HEK293 (cell line): ENCODE measurements around the gene CWC25.

Experiments used
- CTCF ChIA-PET: fragments of 350-600 bp; formaldehyde crosslinking; extraction: SDS; loops from one replicate; lab custom pipeline; 2021; ENCODE audit warnings: antibody characterized with exemption; lab: Yijun Ruan, JAX
- POLR2A ChIA-PET: fragments of 300-600 bp; formaldehyde crosslinking; extraction: SDS; loops from one replicate; lab custom pipeline; 2020; ENCODE audit warnings: antibody characterized with exemption, inconsistent platforms; lab: Yijun Ruan, JAX
- H3K27ac ChIP-seq: fragments of 200-500 bp; sonication (Bioruptor generic); 2 replicates; pipeline ENCODE4 v1.5.1; 2014; ENCODE audit warnings: low read depth, low read length, control low read depth, inconsistent platforms; ENCODE audit errors: extremely low read depth
- H3K36me3 ChIP-seq, 2 experiments: fragments of 200-500 bp in 1 of 2; sonication (Bioruptor generic) in 1 of 2; 1 replicate in 1 of 2; 2 replicates in 1 of 2; pipeline ENCODE4 v1.5.1; 2014 to 2017; ENCODE audit warnings: inconsistent platforms in 2 of 2, low read length in 2 of 2; ENCODE audit not compliant: control insufficient read depth in 2 of 2, insufficient read depth in 1 of 2
- H3K4me1 ChIP-seq: fragments of 200-500 bp; sonication (Bioruptor generic); 2 replicates; pipeline ENCODE4 v1.5.1; 2014; ENCODE audit warnings: mild to moderate bottlenecking, low read length, inconsistent platforms; ENCODE audit not compliant: control insufficient read depth, insufficient read depth
- H3K4me3 ChIP-seq: 2 replicates; pipeline ENCODE4 v1.5.1; 2011; ENCODE audit warnings: low read depth, mild to moderate bottlenecking, control low read depth, low read length, moderate library complexity
- H3K9me3 ChIP-seq: fragments of 200-500 bp; sonication (Bioruptor generic); 2 replicates; pipeline ENCODE4 v1.5.1; 2014; ENCODE audit warnings: low read depth, low read length, inconsistent platforms; ENCODE audit not compliant: control insufficient read depth, insufficient read depth
- HOXD13 ChIP-seq: sonication (generic); formaldehyde crosslinking; IDR thresholded peaks from 2 replicates; pipeline ENCODE4 v1.8.0; 2022; ENCODE audit warnings: missing genetic modification reagents, borderline replicate concordance
- KLF10 ChIP-seq: fragments of 450-650 bp; IDR thresholded peaks from 2 replicates; pipeline ENCODE4 v1.5.1; 2018; ENCODE audit warnings: missing biosample characterization, mild to moderate bottlenecking, missing genetic modification characterization
- KLF8 ChIP-seq: fragments of 450-650 bp; formaldehyde crosslinking; IDR thresholded peaks from 2 replicates; pipeline ENCODE4 v1.5.1; 2016; ENCODE audit warnings: missing biosample characterization, missing genetic modification characterization
- PRDM1 ChIP-seq: fragments of 450-650 bp; formaldehyde crosslinking; IDR thresholded peaks from 2 replicates; pipeline ENCODE4; 2016; ENCODE audit warnings: missing biosample characterization, missing genetic modification characterization
- PRDM4 ChIP-seq: fragments of 450-650 bp; formaldehyde crosslinking; IDR thresholded peaks from 2 replicates; pipeline ENCODE4 v1.5.1; 2017; ENCODE audit warnings: missing biosample characterization, missing genetic modification characterization
- SCRT1 ChIP-seq: fragments of 450-650 bp; formaldehyde crosslinking; IDR thresholded peaks from 2 replicates; pipeline ENCODE4 v1.5.1; 2016; ENCODE audit warnings: missing biosample characterization, missing genetic modification characterization, borderline replicate concordance
- SCRT2 ChIP-seq: fragments of 450-650 bp; formaldehyde crosslinking; IDR thresholded peaks from 2 replicates; pipeline ENCODE4 v1.5.1; 2016; ENCODE audit warnings: missing biosample characterization, missing genetic modification characterization
- ZBTB11 ChIP-seq: fragments of 450-650 bp; formaldehyde crosslinking; conservative IDR thresholded peaks from 2 replicates; pipeline ENCODE4 v1.5.1; 2016; ENCODE audit warnings: low read depth, missing biosample characterization, missing genetic modification characterization
- ZBTB48 ChIP-seq: fragments of 450-650 bp; formaldehyde crosslinking; IDR thresholded peaks from 2 replicates; pipeline ENCODE4 v1.5.1; 2016; ENCODE audit warnings: missing biosample characterization, missing genetic modification characterization
- ZNF266 ChIP-seq: fragments of 450-650 bp; formaldehyde crosslinking; IDR thresholded peaks from 2 replicates; pipeline ENCODE4 v1.5.1; 2016; ENCODE audit warnings: missing biosample characterization, missing genetic modification characterization, low read depth
- ZNF280C ChIP-seq: fragments of 450-650 bp; formaldehyde crosslinking; IDR thresholded peaks from 2 replicates; pipeline ENCODE4 v1.5.1; 2016; ENCODE audit warnings: missing biosample characterization, missing genetic modification characterization
- ZNF341 ChIP-seq: fragments of 450-650 bp; formaldehyde crosslinking; IDR thresholded peaks from 2 replicates; pipeline ENCODE4; 2016; ENCODE audit warnings: low read depth, missing biosample characterization, missing genetic modification characterization
- ZNF366 ChIP-seq: fragments of 450-650 bp; formaldehyde crosslinking; conservative IDR thresholded peaks from 2 replicates; pipeline ENCODE4 v1.5.1; 2016; ENCODE audit warnings: missing biosample characterization, missing genetic modification characterization
- ZNF394 ChIP-seq: fragments of 450-650 bp; formaldehyde crosslinking; IDR thresholded peaks from 2 replicates; pipeline ENCODE4 v1.5.1; 2016; ENCODE audit warnings: missing biosample characterization, missing genetic modification characterization, mild to moderate bottlenecking, moderate library complexity, borderline replicate concordance
- ZNF404 ChIP-seq: fragments of 450-650 bp; formaldehyde crosslinking; IDR thresholded peaks from 2 replicates; pipeline ENCODE4 v1.5.1; 2017; ENCODE audit warnings: missing biosample characterization, missing genetic modification characterization
- ZNF423 ChIP-seq: fragments of 450-650 bp; formaldehyde crosslinking; IDR thresholded peaks from 2 replicates; pipeline ENCODE4 v1.5.1; 2016; ENCODE audit warnings: missing biosample characterization, missing genetic modification characterization
- ZNF555 ChIP-seq: fragments of 450-650 bp; formaldehyde crosslinking; conservative IDR thresholded peaks from 2 replicates; pipeline ENCODE4 v1.5.1; 2017; ENCODE audit warnings: missing biosample characterization, mild to moderate bottlenecking, missing genetic modification characterization, inconsistent platforms
- ZNF654 ChIP-seq: fragments of 450-650 bp; formaldehyde crosslinking; IDR thresholded peaks from 2 replicates; pipeline ENCODE4 v1.5.1; 2016; ENCODE audit warnings: low read depth, missing biosample characterization, missing genetic modification characterization
- ZNF658 ChIP-seq: fragments of 450-650 bp; formaldehyde crosslinking; IDR thresholded peaks from 2 replicates; pipeline ENCODE4; 2016; ENCODE audit warnings: missing biosample characterization, missing genetic modification characterization
- ZNF707 ChIP-seq: fragments of 450-650 bp; formaldehyde crosslinking; IDR thresholded peaks from 2 replicates; pipeline ENCODE4 v1.5.1; 2016; ENCODE audit warnings: missing biosample characterization, missing genetic modification characterization
- ZNF747 ChIP-seq: fragments of 450-650 bp; formaldehyde crosslinking; IDR thresholded peaks from 2 replicates; pipeline ENCODE4 v1.5.1; 2016; ENCODE audit warnings: missing biosample characterization, missing genetic modification characterization
- ZNF76 ChIP-seq: fragments of 450-650 bp; formaldehyde crosslinking; IDR thresholded peaks from 2 replicates; pipeline ENCODE4; 2016; ENCODE audit warnings: low read depth, missing biosample characterization, missing genetic modification characterization, borderline replicate concordance
- ZNF777 ChIP-seq: fragments of 450-650 bp; formaldehyde crosslinking; IDR thresholded peaks from 2 replicates; pipeline ENCODE4 v1.5.1; 2017; ENCODE audit warnings: missing biosample characterization, missing genetic modification characterization, borderline replicate concordance
- ZSCAN16 ChIP-seq: fragments of 450-650 bp; formaldehyde crosslinking; IDR thresholded peaks from 2 replicates; pipeline ENCODE4 v1.5.1; 2016; ENCODE audit warnings: missing biosample characterization, missing genetic modification characterization
- ZSCAN23 ChIP-seq: fragments of 450-650 bp; formaldehyde crosslinking; IDR thresholded peaks from 2 replicates; pipeline ENCODE4 v1.5.1; 2016; ENCODE audit warnings: missing biosample characterization, missing genetic modification characterization
- TF ChIP-seq, protein P1 (sequence below): fragments of 450-650 bp; formaldehyde crosslinking; IDR thresholded peaks from 2 replicates; pipeline ENCODE4 v1.5.1; 2016; ENCODE audit warnings: missing biosample characterization, missing genetic modification characterization
- TF ChIP-seq, protein P2 (sequence below): fragments of 450-650 bp; formaldehyde crosslinking; IDR thresholded peaks from 2 replicates; pipeline ENCODE4 v1.5.1; 2017; ENCODE audit warnings: missing biosample characterization, mild to moderate bottlenecking, missing genetic modification characterization, moderate library complexity

The CWC25 gene

DNA sequence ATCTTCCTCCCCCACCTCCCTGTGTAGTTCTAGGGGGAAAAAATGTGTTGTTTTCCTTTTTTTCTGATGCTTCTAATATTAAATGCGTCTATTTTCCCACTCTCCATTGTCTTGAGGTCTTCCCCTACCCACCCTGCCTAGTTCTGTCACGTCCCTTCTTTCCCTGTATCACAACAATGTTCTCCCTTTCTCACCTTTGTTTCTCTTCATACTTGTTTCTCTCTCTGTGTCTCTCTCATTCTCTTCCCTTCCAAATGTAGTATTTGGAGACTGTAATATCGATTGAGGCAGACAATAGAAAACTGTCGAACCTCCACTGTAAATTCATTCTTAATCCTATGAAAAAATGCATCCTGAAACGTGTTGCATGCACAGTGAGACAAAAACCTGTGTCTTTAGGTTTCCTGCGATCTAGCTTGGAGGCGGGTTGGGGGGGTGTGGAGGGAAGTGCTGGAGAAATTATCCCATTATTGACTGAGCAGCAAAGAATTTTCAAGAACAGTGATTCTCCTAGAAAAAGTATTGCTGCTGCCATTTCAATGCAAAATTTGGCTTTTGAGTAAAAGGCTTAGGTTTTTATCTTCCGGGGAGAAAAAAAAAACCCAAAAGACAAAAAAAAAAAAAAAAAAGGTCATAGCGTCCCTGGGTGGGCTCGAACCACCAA is 73.8 kb downstream of the CWC25 start:
- Histone ChIP-seq H3K4me1 (peaks cover 17% of the 10 kb centered on the region), H3K27ac (no peak overlapping the region)
- CTCF ChIA-PET = interaction anchor here (0.6 to 1.1 kb wide), 4 partner anchors 10 to 236 kb away, joined by 4 to 7 read pairs (median 6); no protein-coding TSS in a partner anchor
- TF ChIP-seq ZNF555 (tag by site-specific recombination) (no peak), ZNF266 (tag by site-specific recombination) (no peak), ZNF654 (tag by site-specific recombination) (0 out of 2 replicates have a peak, but pooled peaks have one; percentile 15), KLF10 (0 out of 2 replicates have a peak, but pooled peaks have one; percentile 68), ZNF423 (no peak), ZNF707 (tag by site-specific recombination) (no peak), ZNF280C (tag by site-specific recombination) (no peak), ZNF394 (tag by site-specific recombination) (no peak), PRDM1 (tag by site-specific recombination) (peak; percentile 95), HOXD13 (CRISPR knock-in tag) (no peak), ZNF341 (tag by site-specific recombination) (no peak), ZSCAN16 (no peak), ZNF366 (peak; percentile 55), ZBTB48 (tag by site-specific recombination) (no peak), ZSCAN23 (tag by site-specific recombination) (peak; percentile 87; the same call in 1 of the 2 replicates), SCRT1 (tag by site-specific recombination) (peak; percentile 71; the same call in 1 of the 2 replicates), ZNF658 (tag by site-specific recombination) (no peak), KLF8 (tag by site-specific recombination) (no peak), SCRT2 (peak; percentile 91), ZBTB11 (tag by site-specific recombination) (peak; percentile 80), ZNF76 (tag by site-specific recombination) (no peak), ZNF777 (tag by site-specific recombination) (no peak), PRDM4 (no peak), ZNF747 (no peak), ZNF404 (tag by site-specific recombination) (no peak)
- TF ChIP-seq, protein P1, sequence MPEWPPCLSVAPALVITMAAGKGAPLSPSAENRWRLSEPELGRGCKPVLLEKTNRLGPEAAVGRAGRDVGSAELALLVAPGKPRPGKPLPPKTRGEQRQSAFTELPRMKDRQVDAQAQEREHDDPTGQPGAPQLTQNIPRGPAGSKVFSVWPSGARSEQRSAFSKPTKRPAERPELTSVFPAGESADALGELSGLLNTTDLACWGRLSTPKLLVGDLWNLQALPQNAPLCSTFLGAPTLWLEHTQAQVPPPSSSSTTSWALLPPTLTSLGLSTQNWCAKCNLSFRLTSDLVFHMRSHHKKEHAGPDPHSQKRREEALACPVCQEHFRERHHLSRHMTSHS (tag by site-specific recombination) = no peak
- TF ChIP-seq, protein P2, sequence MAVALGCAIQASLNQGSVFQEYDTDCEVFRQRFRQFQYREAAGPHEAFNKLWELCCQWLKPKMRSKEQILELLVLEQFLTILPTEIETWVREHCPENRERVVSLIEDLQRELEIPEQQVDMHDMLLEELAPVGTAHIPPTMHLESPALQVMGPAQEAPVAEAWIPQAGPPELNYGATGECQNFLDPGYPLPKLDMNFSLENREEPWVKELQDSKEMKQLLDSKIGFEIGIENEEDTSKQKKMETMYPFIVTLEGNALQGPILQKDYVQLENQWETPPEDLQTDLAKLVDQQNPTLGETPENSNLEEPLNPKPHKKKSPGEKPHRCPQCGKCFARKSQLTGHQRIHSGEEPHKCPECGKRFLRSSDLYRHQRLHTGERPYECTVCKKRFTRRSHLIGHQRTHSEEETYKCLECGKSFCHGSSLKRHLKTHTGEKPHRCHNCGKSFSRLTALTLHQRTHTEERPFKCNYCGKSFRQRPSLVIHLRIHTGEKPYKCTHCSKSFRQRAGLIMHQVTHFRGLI (tag by site-specific recombination) = peak; percentile 48; the same call in 1 of the 2 replicates

More for the DNA sequence above, 73.8 kb downstream of the CWC25 start:
- POLR2A ChIA-PET = interaction anchor here (0.6 to 2.8 kb wide), 15 partner anchors 16 to 400 kb away, joined by 3 to 20 read pairs (median 6); partner anchors contain the start of genes LASP1, MLLT6, RPL23 and SOCS7
- H3K9me3 ChIP-seq = no peaks in the 10 kb centered on the region
- peak overlapping the region; percentile 27 for H3K4me3 ChIP-seq
- H3K36me3 ChIP-seq = peaks cover 25 to 26% of the 10 kb centered on the region in 2 experiments
